GM15510 (cell line): ENCODE data around the gene STEAP3.

Source experiments
- POLR2A ChIP-seq: IDR thresholded peaks from 3 replicates; pipeline ENCODE4 v1.6.1; 2011; ENCODE audit warnings: borderline replicate concordance; ENCODE audit not compliant: insufficient read length; ENCODE audit errors: extremely low read depth

The STEAP3 gene

GRCh38 chr2:119223521-119224390 lies at the start of gene STEAP3:
Gene STEAP3, plus strand, starts transcription at chr2:119223834. Its CDS starts 7,179 bp downstream, at chr2:119231013.
- TF ChIP-seq POLR2A, result peak; percentile 63

DNA sequence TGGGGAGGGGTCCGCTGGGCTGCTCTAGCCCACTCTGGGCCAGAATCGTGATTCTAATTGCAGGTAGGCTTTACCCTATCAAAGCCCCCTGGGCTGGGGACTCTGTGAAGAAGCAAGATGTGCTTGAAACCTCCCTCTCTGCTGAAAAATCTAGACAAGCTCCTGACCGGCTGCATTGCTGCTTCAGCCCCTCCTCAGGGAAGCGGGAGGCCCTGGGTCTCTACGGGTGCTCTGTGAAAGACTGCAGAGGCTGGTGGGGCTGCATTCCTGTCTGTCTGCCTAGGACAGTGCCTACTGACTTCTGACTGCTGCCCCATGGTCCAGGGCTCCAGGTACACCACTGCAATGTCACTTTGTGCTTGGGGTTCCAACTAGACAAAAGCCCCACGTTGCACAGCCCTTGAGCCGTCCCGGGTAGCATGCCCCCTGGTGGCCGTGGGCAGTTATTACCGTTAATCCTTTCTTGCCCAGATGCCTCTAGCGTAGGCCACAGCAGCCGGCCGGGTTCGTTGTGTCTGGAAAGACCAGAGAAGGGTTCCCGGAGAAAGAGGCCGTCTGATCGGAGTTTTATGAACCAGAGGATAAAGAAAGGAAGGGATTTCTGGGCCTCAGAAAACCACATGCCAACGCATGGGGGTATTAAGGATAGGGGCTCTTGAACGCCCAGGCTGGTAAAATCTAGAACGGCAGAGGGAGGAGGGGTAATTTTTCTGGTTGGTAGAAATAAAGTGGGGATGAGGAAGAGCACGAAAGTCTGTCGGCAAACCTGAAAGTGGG lies 49.2 kb upstream of the STEAP3 start:
- TF ChIP-seq POLR2A, result no peak

DNA sequence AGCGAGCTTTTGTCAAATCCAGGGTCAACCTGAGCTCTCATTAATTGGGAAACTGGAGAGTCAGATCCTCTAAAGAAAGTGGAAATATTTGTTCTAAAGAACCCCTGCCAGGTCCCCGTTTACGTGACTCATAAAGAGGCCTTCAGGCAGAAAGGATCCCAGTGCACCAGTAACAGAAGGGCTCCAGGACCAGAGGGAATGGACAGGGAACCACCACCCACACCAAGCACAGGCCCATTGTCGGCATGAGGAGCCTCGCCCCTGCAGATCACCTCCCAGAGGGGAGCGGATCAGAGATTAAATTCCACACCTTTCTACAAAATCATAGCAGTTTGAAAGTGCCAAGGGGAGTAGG lies 48.7 kb upstream of the STEAP3 start:
- TF ChIP-seq POLR2A, result no peak

DNA sequence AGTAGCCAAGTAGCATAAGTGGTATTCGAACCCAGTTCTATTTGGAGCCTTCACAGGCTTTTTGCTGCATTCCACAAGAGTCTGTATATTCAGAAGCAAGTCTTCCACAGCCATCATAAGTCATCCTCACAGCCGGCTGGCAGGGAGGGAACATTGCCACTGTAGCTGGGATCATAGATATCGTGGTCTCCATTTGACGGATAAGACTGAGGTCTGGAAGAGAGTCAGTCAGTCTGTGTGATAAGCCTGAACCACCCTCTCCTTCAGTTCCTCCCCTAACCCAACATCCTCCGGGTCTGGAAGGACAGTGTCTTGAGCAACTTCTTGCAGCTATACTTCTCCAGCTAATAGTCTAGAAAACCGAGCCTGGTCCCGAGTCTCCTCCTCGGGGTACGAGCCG lies 48.1 kb upstream of the STEAP3 start:
- no peak for TF ChIP-seq POLR2A

DNA sequence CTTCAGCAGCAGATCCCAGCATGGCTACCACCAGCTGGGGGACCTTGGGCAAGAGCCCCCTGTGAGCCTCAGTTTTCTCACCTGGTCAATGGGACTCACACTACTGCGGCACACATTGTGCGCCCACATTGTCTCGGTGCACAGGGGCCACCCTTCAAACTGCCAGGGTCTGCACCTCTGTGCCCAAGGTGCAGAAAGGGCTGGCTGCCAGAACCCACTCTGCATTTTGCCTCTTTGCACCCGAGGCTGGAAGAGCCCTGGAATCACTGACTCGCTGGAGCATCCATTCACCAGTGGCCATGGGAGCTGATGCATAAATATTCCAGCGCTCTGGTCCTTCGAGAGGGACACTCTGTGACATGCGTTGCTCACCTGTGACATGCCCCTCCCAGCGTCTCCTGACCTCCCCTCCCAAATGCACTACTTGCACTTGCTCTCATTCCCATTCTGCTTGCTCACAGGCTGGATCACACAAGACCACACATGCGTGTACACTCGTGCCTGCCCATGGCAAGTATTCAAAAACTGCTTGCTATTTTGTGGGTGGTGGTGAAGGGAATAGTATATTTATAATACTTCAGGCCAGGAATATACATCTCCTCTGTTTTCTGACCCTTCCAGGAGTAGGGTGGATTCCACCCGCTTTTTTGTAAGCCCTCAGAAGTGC lies 46.3 kb upstream of the STEAP3 start:
- TF ChIP-seq POLR2A, result no peak

DNA sequence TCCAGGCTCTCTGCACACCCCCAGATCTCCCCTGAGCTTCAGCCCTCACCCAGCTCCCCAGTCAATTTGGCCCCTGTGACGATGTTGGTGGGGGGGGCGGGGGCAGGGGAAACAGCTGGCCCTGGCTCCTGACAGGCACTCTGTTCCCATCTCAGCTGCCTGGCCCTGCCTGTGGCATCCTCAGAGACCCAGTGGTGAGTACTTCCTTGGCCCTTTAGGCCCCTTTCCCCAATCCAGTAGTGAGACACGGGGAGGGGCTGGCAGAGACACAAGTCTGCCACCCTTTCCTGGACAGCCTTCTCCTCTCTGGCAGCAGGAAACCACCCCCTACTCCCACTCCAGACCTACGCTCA lies 45.8 kb upstream of the STEAP3 start:
- TF ChIP-seq POLR2A, result no peak

DNA sequence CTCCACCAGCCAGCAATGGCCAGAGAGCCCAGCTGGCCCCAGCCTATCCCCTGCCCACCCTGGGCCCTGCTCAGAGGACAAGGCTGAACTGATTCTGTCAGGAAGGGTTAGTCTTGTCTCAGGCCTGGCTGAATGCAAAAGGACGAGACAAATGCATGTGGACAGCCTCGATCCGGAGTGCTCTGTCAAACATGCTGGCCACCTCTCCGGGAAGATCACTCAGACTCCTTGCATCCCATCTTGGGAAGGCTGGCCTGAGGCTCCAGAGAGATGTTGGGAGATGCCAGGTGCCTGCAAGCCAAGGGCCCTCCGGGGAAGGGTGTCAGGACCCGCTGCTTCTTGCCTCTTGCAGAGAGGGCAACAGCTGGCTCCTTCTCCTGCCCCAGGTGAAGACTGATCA lies 44.9 kb upstream of the STEAP3 start:
- TF ChIP-seq POLR2A, result no peak

DNA sequence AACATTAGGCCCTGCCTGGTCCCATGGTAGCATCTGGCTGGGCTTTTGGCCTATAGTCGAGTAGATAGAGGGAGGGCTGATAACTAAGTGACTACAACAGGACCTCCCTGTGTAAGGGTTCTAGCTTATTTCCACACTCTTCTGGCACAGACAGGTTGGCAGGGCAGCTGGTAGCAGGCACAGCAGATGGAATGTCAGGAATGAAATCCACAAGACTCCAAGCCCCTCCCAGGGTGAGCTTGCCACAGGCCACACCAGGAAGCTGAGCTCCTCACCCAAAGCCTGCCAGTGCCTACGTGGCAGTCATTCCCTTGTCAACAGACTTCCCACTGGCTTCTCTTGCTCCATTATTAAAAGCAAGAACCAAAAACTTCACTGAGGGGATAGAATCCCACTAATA lies 44.4 kb upstream of the STEAP3 start:
- no peak for TF ChIP-seq POLR2A

DNA sequence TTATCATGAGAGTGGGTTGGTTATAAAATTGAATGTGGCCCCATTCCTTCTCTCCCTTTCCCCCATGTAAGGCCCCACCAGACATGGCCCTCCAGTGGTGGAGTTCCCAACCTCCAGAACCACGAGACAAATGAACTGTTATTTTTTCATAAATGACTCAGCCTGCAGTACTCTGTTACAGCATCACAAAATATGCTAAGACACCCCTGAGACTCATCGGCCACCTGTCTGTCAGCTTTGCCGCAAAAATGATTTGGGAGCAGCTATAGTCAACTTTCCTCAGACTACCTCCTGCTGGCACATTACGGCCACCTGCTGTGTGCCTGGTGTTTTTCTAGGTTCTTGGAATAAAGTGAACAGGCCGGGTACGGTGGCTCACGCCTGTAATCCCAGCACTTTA lies 43.6 kb upstream of the STEAP3 start:
- no peak for TF ChIP-seq POLR2A

DNA sequence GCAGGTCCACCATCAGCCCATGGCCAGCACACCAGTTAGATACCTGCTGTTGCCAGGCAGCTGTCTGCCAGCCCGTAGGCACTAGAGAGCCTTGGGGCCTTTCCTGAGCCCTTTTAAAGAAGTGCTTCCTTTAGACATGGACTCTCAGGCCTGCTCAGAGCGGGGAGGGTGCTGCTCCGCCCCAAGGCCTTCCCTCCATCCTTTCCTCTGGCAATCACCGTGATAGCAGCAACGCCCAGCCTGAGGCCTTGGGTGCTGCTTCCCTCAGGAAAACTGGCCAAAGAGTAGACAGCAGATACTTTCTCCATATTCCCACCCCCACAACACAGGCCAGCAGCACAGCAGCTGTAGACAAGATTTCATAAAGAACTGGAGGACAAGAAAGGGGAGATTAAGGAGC lies 42.7 kb upstream of the STEAP3 start:
- no peak for TF ChIP-seq POLR2A

GRCh38 chr2:119181391-119181790 lies 42.2 kb upstream of the STEAP3 start:
- TF ChIP-seq POLR2A, result no peak

DNA sequence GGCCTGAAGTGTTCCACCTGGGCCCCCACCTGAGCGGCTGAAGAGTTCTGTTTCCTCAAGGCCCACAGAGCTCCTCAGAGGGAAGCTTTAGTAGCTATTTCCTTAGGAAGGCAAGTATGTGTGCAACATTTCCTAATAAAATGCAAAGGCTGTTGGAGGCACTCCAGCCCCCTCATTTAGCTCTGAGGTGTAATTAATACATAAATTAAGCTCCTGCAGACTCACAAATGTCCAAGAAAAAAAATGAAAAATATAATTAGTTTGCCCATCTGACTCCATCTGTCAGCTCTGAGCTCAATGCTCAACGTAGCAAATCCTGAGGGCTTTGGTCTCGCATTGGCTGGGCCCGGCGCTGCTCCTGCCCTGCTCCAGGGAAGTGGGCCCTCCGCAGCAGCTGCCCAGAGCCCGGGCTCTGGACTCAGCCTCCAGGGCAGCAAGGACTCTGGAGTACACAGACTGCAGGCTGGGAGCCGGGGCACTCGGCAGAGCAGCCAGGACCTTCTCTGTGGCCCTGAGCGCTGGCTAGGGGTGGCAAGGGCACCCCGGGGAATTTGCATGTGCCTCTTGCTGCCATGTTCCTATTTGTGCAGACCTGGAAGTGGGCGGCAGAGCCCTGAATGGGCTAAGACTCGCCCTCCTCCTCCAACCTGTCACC lies 41.7 kb upstream of the STEAP3 start:
- TF ChIP-seq POLR2A, result no peak

DNA sequence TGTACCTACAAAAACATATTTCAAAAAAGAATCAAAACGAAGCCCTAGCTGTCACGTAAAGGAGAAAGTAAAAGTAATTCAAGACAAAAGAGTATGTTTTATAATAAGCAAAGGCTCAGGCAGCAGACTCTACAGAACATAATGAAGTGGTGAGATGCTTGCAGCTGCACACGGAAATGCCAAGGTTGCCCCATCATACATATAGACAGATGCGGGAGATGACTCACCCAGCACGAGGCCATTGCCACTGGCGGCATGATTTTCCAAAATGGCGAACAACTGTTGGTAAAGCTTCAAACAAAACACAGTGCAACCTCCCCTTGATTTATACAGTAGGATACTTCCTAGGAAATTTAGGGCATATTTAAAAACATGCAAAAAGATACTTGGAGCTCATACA lies 39.1 kb upstream of the STEAP3 start:
- no peak for TF ChIP-seq POLR2A

DNA sequence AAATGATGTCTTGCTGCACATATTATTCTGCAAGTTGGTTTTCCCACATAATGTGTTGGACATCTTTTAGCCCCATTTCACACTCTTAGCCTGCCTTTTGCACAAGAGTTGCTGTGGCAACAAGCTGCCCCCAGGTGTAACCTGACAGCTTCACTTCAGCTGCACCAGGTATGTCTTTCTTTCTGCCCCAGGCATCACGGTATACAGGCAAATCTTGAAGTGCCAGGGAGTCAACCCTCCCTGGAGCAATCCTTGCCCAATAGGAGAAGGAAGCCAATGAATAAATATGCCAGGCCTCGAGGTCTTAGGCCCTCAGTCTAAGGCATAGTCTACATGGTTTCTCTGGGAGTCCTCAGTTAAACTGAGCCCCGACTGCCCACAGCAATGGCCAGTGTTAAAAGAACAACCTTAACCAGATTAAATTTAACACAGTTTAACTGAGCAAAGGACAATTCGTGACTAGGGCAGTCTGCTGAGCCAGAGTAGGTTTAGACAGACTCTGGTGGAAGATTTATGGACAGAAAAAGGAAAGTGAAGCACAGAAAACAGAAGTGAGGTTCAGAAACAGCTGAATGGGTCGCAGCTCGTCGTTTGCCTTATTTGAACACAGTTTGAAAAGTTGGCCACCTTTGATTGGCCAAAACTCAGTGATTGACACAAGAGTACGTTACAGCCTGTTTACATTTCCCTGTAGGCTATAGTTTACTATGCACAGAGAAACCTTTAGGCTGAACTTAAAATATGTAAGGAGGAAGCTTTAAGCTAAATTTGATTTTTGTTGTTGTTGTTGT lies 33.1 kb upstream of the STEAP3 start:
- TF ChIP-seq POLR2A, result no peak
